K562 (cell line): ENCODE measurements around the gene OR6K6. TPM values are rescaled to one million over a fixed set of nuclear protein-coding genes. Genes with fewer than 3 reads are reported as not detected.

ENCODE experiments used
- ATAC-seq: fragments of 200-7000 bp; cut with Tn5 transposase; 3 replicates; pipeline ENCODE4 v1.9.1; 2020; ENCODE audit warnings: moderate library complexity
- BruUV-seq: library from RNA; stranded (reverse); fragments of 400-500 nt; replicated peaks from 2 replicates; lab custom pipeline; 2021; lab: Mats Ljungman, UMichigan
- CTCF ChIA-PET: fragments of 300-600 bp; formaldehyde crosslinking; extraction: SDS; loops from one replicate; lab custom pipeline; 2021; ENCODE audit warnings: low intra/inter-chr PET ratio; lab: Yijun Ruan, JAX
- POLR2A ChIA-PET: fragments of 300-600, 350-650 bp; sonication (Branson Sonifier 250); formaldehyde crosslinking; extraction: SDS; loops from one replicate; lab custom pipeline; 2021; ENCODE audit warnings: antibody characterized with exemption, inconsistent platforms; lab: Yijun Ruan, JAX
- DNase-seq, 4 experiments: peaks; one replicate each; pipeline versions ENCODE4 v3.0.0 to v3.0.0-alpha.2; 2011 to 2018; ENCODE audit warnings: low spot score in 3 of 4, mixed read lengths in 3 of 4; ENCODE audit errors: extremely low read depth in 1 of 4
- FAIRE-seq: peaks from 2 replicates; lab custom pipeline; 2011; peaks lifted over from hg19 to GRCh38; lab: Jason Lieb, UNC
- H2AFZ ChIP-seq: 2 replicates; pipeline ENCODE4 v1.6.0; 2011; ENCODE audit warnings: low read depth, low read length, control low read depth, inconsistent platforms
- H3K27ac ChIP-seq: fragments of 200-600 bp; 3 replicates; pipeline ENCODE4 v1.8.0; 2011; ENCODE audit warnings: low read depth, mild to moderate bottlenecking, control low read depth, inconsistent platforms, low read length, moderate library complexity, mixed read lengths; ENCODE audit errors: extremely low read depth
- H3K27me3 ChIP-seq, 2 experiments: fragments of 300-600 bp in 1 of 2; 2 replicates in 1 of 2; 3 replicates in 1 of 2; pipeline versions ENCODE4 v1.6.0 to v1.8.0; 2011; ENCODE audit warnings: inconsistent platforms in 2 of 2, low read length in 2 of 2, mild to moderate bottlenecking in 1 of 2, mixed read lengths in 1 of 2, moderate library complexity in 1 of 2; ENCODE audit not compliant: control insufficient read depth in 2 of 2, insufficient read depth in 2 of 2
- H3K36me3 ChIP-seq: fragments of 300-600 bp; 3 replicates; pipeline ENCODE4 v1.8.0; 2011; ENCODE audit warnings: mild to moderate bottlenecking, low read length, inconsistent platforms; ENCODE audit not compliant: control insufficient read depth, insufficient read depth
- H3K4me1 ChIP-seq, 2 experiments: fragments of 200-600 bp in 1 of 2; replicated peaks in 1 of 2; 2 replicates in 1 of 2; 3 replicates in 1 of 2; pipeline versions ENCODE4 v1.5.1 to v1.8.0; 2011; ENCODE audit warnings: inconsistent platforms in 2 of 2, low read length in 2 of 2, mild to moderate bottlenecking in 1 of 2, mixed read lengths in 1 of 2, moderate library complexity in 1 of 2; ENCODE audit not compliant: control insufficient read depth in 2 of 2, insufficient read depth in 2 of 2
- H3K4me2 ChIP-seq: 2 replicates; pipeline ENCODE4 v1.6.1; 2011; ENCODE audit warnings: low read length, control low read depth, inconsistent platforms, mixed read lengths; ENCODE audit not compliant: insufficient read depth
- H3K4me3 ChIP-seq: fragments of 200-600 bp; sonication (generic), shearing (Covaris generic); 2 replicates; pipeline ENCODE4 v1.5.1; 2016; ENCODE audit warnings: control low read depth, inconsistent platforms
- H3K79me2 ChIP-seq: fragments of 200-600 bp; 3 replicates; pipeline ENCODE4 v1.8.0; 2011; ENCODE audit warnings: low read length, inconsistent platforms; ENCODE audit not compliant: control insufficient read depth, insufficient read depth
- H3K9ac ChIP-seq, 2 experiments: 2 replicates each; pipeline versions ENCODE4 v1.6.0 to v1.6.1; 2011; ENCODE audit warnings: low read depth in 2 of 2, low read length in 2 of 2, control low read depth in 1 of 2, inconsistent platforms in 1 of 2, mild to moderate bottlenecking in 1 of 2, mixed read lengths in 1 of 2; ENCODE audit not compliant: insufficient read depth in 1 of 2
- H3K9me1 ChIP-seq: one replicate; pipeline ENCODE4 v1.6.0; 2011; ENCODE audit warnings: inconsistent platforms, mild to moderate bottlenecking, low read length, moderate library complexity; ENCODE audit not compliant: control insufficient read depth, insufficient read depth
- H3K9me3 ChIP-seq: replicated peaks from 2 replicates; pipeline ENCODE4 v1.5.1; 2011; ENCODE audit warnings: low read depth, low read length, inconsistent platforms; ENCODE audit not compliant: control insufficient read depth, insufficient read depth
- H4K20me1 ChIP-seq: replicated peaks from 2 replicates; pipeline ENCODE4 v1.6.1; 2011; ENCODE audit warnings: low read length, inconsistent platforms, mixed read lengths; ENCODE audit not compliant: control insufficient read depth, insufficient read depth
- ELF2 ChIP-seq: fragments of 250-450 bp; sonication (Bioruptor Pico); IDR thresholded peaks from 2 replicates; pipeline ENCODE4 v1.5.0; 2021; ENCODE audit warnings: mild to moderate bottlenecking
- ZNF282 ChIP-seq: sonication (generic); formaldehyde crosslinking; IDR thresholded peaks from 2 replicates; pipeline ENCODE4 v1.8.1; 2023; ENCODE audit warnings: missing genetic modification reagents
- ZNF695 ChIP-seq: fragments of 450-650 bp; formaldehyde crosslinking; IDR thresholded peaks from 2 replicates; pipeline ENCODE4 v1.4.0; 2020; ENCODE audit warnings: mild to moderate bottlenecking, moderate library complexity
- WGBS: fragments of 100-300 bp; shearing (Covaris generic); methylation state at CpG from one replicate; pipeline ENCODE4 v1.1.6; 2016; ENCODE audit warnings: low coverage, mixed read lengths; ENCODE audit not compliant: insufficient coverage; ENCODE audit errors: missing lambda C conversion rate; 5-methylcytosine and 5-hydroxymethylcytosine counted together
- in situ Hi-C: fragments of 300-500 bp; cut with MboI; formaldehyde crosslinking; loops from 4 replicates; pipeline ENCODE4 v1.15.0; 2018; ENCODE audit warnings: inconsistent platforms, mixed read lengths
- intact Hi-C: fragments of 100-400 bp; cut with micrococcal nuclease; formaldehyde crosslinking; loops from 2 replicates; pipeline ENCODE4 v1.14.2; 2022
- polyA plus RNA-seq, 8 experiments: library from polyadenylated mRNA; depleted of rRNA in 4 of 8; stranded (reverse) in 5 of 8; unstranded in 3 of 8; fragments of >200 nt; fragmentation: Nextera tagmentation in 2 of 8; fragmentation: Illumina TruSeq in 1 of 8; extraction: Ambion mirVana in 2 of 8; extraction: Trizol in 1 of 8; gene quantifications; 2 replicates each; pipeline versions ENCODE4 v1.2.1 to v1.2.3, GENCODE V29; 2011 to 2014; ENCODE audit warnings: inconsistent platforms in 1 of 8, missing spikeins in 1 of 8
- total RNA-seq, 7 experiments: library from RNA; depleted of rRNA in 6 of 7; stranded (reverse); fragments of >200 nt in 6 of 7; fragmentation: Illumina TruSeq in 2 of 7; extraction: Trizol in 2 of 7; gene quantifications; 2 replicates each; pipeline versions ENCODE4 v1.2.1 to v1.2.3, GENCODE V29; 2011 to 2021; ENCODE audit warnings: low replicate concordance in 1 of 7
- TF ChIP-seq, protein P1 (sequence below): sonication (generic); formaldehyde crosslinking; IDR thresholded peaks from 2 replicates; pipeline ENCODE4 v1.8.0; 2022; ENCODE audit warnings: mild to moderate bottlenecking, missing genetic modification reagents, borderline replicate concordance
- TF ChIP-seq, protein P2 (sequence below): fragments of 450-650 bp; IDR thresholded peaks from 2 replicates; pipeline ENCODE4 v1.6.1; 2018; ENCODE audit not compliant: partially characterized antibody

The OR6K6 gene
- total and polyA plus RNA-seq, 9 of the 15 experiments (the other 6 are each of a cell fraction or from before 2014, with no cell fraction given), result not detected

- TF ChIP-seq ZNF282 (CRISPR knock-in tag) (no peak), ELF2 (no peak), ZNF695 (no peak)
- TF ChIP-seq, protein P1, sequence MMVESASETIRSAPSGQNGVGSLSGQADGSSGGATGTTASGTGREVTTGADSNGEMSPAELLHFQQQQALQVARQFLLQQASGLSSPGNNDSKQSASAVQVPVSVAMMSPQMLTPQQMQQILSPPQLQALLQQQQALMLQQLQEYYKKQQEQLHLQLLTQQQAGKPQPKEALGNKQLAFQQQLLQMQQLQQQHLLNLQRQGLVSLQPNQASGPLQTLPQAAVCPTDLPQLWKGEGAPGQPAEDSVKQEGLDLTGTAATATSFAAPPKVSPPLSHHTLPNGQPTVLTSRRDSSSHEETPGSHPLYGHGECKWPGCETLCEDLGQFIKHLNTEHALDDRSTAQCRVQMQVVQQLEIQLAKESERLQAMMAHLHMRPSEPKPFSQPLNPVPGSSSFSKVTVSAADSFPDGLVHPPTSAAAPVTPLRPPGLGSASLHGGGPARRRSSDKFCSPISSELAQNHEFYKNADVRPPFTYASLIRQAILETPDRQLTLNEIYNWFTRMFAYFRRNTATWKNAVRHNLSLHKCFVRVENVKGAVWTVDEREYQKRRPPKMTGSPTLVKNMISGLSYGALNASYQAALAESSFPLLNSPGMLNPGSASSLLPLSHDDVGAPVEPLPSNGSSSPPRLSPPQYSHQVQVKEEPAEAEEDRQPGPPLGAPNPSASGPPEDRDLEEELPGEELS, result no peak
- TF ChIP-seq, protein P2, sequence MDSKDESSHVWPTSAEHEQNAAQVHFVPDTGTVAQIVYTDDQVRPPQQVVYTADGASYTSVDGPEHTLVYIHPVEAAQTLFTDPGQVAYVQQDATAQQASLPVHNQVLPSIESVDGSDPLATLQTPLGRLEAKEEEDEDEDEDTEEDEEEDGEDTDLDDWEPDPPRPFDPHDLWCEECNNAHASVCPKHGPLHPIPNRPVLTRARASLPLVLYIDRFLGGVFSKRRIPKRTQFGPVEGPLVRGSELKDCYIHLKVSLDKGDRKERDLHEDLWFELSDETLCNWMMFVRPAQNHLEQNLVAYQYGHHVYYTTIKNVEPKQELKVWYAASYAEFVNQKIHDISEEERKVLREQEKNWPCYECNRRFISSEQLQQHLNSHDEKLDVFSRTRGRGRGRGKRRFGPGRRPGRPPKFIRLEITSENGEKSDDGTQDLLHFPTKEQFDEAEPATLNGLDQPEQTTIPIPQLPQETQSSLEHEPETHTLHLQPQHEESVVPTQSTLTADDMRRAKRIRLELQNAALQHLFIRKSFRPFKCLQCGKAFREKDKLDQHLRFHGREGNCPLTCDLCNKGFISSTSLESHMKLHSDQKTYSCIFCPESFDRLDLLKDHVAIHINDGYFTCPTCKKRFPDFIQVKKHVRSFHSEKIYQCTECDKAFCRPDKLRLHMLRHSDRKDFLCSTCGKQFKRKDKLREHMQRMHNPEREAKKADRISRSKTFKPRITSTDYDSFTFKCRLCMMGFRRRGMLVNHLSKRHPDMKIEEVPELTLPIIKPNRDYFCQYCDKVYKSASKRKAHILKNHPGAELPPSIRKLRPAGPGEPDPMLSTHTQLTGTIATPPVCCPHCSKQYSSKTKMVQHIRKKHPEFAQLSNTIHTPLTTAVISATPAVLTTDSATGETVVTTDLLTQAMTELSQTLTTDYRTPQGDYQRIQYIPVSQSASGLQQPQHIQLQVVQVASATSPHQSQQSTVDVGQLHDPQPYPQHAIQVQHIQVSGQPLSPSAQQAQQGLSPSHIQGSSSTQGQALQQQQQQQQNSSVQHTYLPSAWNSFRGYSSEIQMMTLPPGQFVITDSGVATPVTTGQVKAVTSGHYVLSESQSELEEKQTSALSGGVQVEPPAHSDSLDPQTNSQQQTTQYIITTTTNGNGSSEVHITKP, result peak; percentile 52
- TF ChIP-seq, all 486 proteins: peak for 1
- Histone ChIP-seq H3K79me2 (no peaks in the 10 kb centered on the region), H2AFZ (peak overlapping the region; percentile 36; the same call in 1 of the 2 replicates), H3K9me3 (no peaks in the 10 kb centered on the region), H3K9ac (no peak overlapping the region), H3K9me1 (no peaks in the 10 kb centered on the region), H3K4me2 (no peak overlapping the region), H4K20me1 (no peaks in the 10 kb centered on the region), H3K4me1 (peaks cover 0 to 4% of the 10 kb centered on the region in 2 experiments; a peak in 2 of 5 replicates), H3K27me3 (no peaks in the 10 kb centered on the region), H3K4me3 (no peak overlapping the region), H3K27ac (no peak overlapping the region), H3K36me3 (no peaks in the 10 kb centered on the region)
- no peak for DNase-seq
- CTCF ChIA-PET, result no interaction called here
- no peak for ATAC-seq
- intact Hi-C loops (no loop called here), in situ Hi-C loops (no loop called here)
- FAIRE-seq, result no peak
- POLR2A ChIA-PET, result interaction anchor here (0.6 kb wide), 1 partner anchor 82 kb away, joined by 3 read pairs; no protein-coding TSS in a partner anchor
- WGBS, result 86% methylated on average over 5 of the region's 5 CpGs
- no TSS peak for BruUV-seq
Measured at GRCh38 chr1:158724442-158724841, 30.1 kb upstream of the OR6K6 start.
